WTC11 (cell line): Measurements from ENCODE around the gene CAPSL. TPM values are rescaled to one million over a fixed set of nuclear protein-coding genes. Genes with fewer than 3 reads are reported as not detected.

Source experiments
- ATAC-seq: fragments of 200-7000 bp; cut with Tn5 transposase; 2 replicates; pipeline ENCODE4 v1.10.0; 2021; ENCODE audit warnings: mild to moderate bottlenecking, moderate library complexity
- CTCF ChIA-PET: fragments of 300-600 bp; sonication (Branson Sonifier 250); formaldehyde crosslinking; loops from one replicate; lab custom pipeline; 2021; ENCODE audit warnings: antibody characterized with exemption; lab: Charles Lee
- POLR2A ChIA-PET: fragments of 350-600 bp; sonication (Branson Sonifier 250); formaldehyde crosslinking; loops from one replicate; lab custom pipeline; 2021; ENCODE audit warnings: antibody characterized with exemption; lab: Charles Lee
- DNase-seq: peaks from one replicate; pipeline ENCODE4 v3.0.0; 2021; ENCODE audit warnings: low spot score
- H3K27ac Mint-ChIP-seq: 2 replicates; pipeline ENCODE4 v1.8.0; 2021; ENCODE audit warnings: mixed read lengths
- H3K27me3 Mint-ChIP-seq: 2 replicates; pipeline ENCODE4 v1.8.0; 2021; ENCODE audit warnings: low read depth, mild to moderate bottlenecking, moderate library complexity, mixed read lengths
- H3K36me3 Mint-ChIP-seq: 2 replicates; pipeline ENCODE4 v1.8.0; 2021; ENCODE audit warnings: mixed read lengths
- H3K4me1 Mint-ChIP-seq: 2 replicates; pipeline ENCODE4 v1.8.0; 2022; ENCODE audit warnings: mixed read lengths
- H3K4me3 Mint-ChIP-seq: 2 replicates; pipeline ENCODE4 v1.8.0; 2021; ENCODE audit warnings: mild to moderate bottlenecking, moderate library complexity, mixed read lengths
- H3K9me3 Mint-ChIP-seq: 2 replicates; pipeline ENCODE4 v1.8.0; 2021; ENCODE audit warnings: mixed read lengths
- CREB1 ChIP-seq: sonication (generic); formaldehyde crosslinking; IDR thresholded peaks from 2 replicates; pipeline ENCODE4 v1.8.0; 2023; ENCODE audit warnings: mild to moderate bottlenecking, missing genetic modification reagents
- CREM ChIP-seq: sonication (generic); formaldehyde crosslinking; IDR thresholded peaks from 2 replicates; pipeline ENCODE4 v1.8.1; 2022; ENCODE audit warnings: mild to moderate bottlenecking, missing genetic modification reagents, moderate library complexity
- GRHL2 ChIP-seq: fragments of 250-450 bp; sonication (Bioruptor Pico); IDR thresholded peaks from 2 replicates; pipeline ENCODE4 v1.8.0; 2022; ENCODE audit warnings: mild to moderate bottlenecking, moderate library complexity; ENCODE audit not compliant: insufficient replicate concordance, severe bottlenecking
- IRF2 ChIP-seq: sonication (generic); formaldehyde crosslinking; IDR thresholded peaks from 2 replicates; pipeline ENCODE4 v1.8.0; 2022; ENCODE audit warnings: low read depth, missing genetic modification reagents, borderline replicate concordance
- KAT7 ChIP-seq: sonication (generic); formaldehyde crosslinking; IDR thresholded peaks from 2 replicates; pipeline ENCODE4 v1.8.1; 2023; ENCODE audit warnings: missing genetic modification reagents, mild to moderate bottlenecking, borderline replicate concordance
- NFATC4 ChIP-seq: fragments of 250-450 bp; sonication (Bioruptor Pico); IDR thresholded peaks from 2 replicates; pipeline ENCODE4 v1.9.0; 2021; ENCODE audit warnings: mild to moderate bottlenecking
- STAT6 ChIP-seq: sonication (generic); formaldehyde crosslinking; conservative IDR thresholded peaks from 2 replicates; pipeline ENCODE4 v1.8.1; 2023; ENCODE audit warnings: mild to moderate bottlenecking, low read depth, missing genetic modification reagents, moderate library complexity
- USF1 ChIP-seq: sonication (generic); formaldehyde crosslinking; IDR thresholded peaks from 2 replicates; pipeline ENCODE4 v1.8.0; 2022; ENCODE audit warnings: mild to moderate bottlenecking, missing genetic modification reagents
- ZBTB21 ChIP-seq: sonication (generic); formaldehyde crosslinking; IDR thresholded peaks from 2 replicates; pipeline ENCODE4 v1.8.1; 2023; ENCODE audit warnings: mild to moderate bottlenecking, missing genetic modification reagents, borderline replicate concordance
- ZNF532 ChIP-seq: fragments of 250-450 bp; sonication (Bioruptor Pico); IDR thresholded peaks from 2 replicates; pipeline ENCODE4 v1.9.0; 2021; ENCODE audit warnings: mild to moderate bottlenecking, borderline replicate concordance
- total RNA-seq: library from RNA; stranded (reverse); gene quantifications from 3 replicates; pipeline ENCODE4 v1.2.3, GENCODE V29; 2021
- TF ChIP-seq, protein P1 (sequence below): sonication (generic); formaldehyde crosslinking; IDR thresholded peaks from 2 replicates; pipeline ENCODE4 v1.8.0; 2022; ENCODE audit warnings: mild to moderate bottlenecking, missing genetic modification reagents
- TF ChIP-seq, protein P2 (sequence below): sonication (generic); formaldehyde crosslinking; IDR thresholded peaks from 2 replicates; pipeline ENCODE4 v1.8.1; 2023; ENCODE audit warnings: mild to moderate bottlenecking, missing genetic modification reagents, moderate library complexity
- TF ChIP-seq, protein P3 (sequence below): sonication (generic); formaldehyde crosslinking; IDR thresholded peaks from 2 replicates; pipeline ENCODE4 v1.8.1; 2022; ENCODE audit warnings: low read depth, missing genetic modification reagents, borderline replicate concordance

Gene CAPSL
- total RNA-seq, 1 experiment from 2014 or later, result not detected

DNA sequence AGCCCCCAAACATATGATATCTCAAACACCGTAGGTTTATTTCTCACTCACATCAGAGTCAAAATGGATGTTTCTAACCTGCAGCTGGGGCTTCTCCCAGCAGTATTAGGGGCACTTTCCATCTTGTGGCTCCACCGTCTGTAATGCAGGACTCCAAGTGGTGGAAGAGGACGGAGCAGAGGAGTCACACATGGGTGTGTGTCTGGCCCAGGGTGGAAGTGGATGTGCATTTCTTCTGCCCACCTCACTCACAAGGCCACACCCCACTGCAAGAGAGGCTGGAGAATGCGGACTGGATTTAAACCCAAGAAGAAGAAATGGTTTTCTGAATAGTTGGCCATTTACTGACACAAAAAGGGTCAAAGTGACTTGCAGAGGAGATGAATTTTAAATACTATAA, 67.8 kb downstream of the CAPSL start (continued):
- TF ChIP-seq, protein P1, sequence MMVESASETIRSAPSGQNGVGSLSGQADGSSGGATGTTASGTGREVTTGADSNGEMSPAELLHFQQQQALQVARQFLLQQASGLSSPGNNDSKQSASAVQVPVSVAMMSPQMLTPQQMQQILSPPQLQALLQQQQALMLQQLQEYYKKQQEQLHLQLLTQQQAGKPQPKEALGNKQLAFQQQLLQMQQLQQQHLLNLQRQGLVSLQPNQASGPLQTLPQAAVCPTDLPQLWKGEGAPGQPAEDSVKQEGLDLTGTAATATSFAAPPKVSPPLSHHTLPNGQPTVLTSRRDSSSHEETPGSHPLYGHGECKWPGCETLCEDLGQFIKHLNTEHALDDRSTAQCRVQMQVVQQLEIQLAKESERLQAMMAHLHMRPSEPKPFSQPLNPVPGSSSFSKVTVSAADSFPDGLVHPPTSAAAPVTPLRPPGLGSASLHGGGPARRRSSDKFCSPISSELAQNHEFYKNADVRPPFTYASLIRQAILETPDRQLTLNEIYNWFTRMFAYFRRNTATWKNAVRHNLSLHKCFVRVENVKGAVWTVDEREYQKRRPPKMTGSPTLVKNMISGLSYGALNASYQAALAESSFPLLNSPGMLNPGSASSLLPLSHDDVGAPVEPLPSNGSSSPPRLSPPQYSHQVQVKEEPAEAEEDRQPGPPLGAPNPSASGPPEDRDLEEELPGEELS (CRISPR knock-in tag), result no peak

GRCh38 chr5:35869685-35870277, 68.6 kb downstream of the CAPSL start:
- ATAC-seq (no peak), DNase-seq (no peak)
- Mint-ChIP-seq H3K4me1 (no peaks in the 10 kb centered on the region), H3K36me3 (peaks cover 6% of the 10 kb centered on the region; the same call in 1 of the 2 replicates), H3K4me3 (no peak overlapping the region), H3K9me3 (peaks cover 12% of the 10 kb centered on the region), H3K27ac (no peak overlapping the region), H3K27me3 (peaks cover 11% of the 10 kb centered on the region)
- TF ChIP-seq STAT6 (no peak), KAT7 (CRISPR knock-in tag) (no peak), USF1 (CRISPR knock-in tag) (no peak), ZNF532 (CRISPR knock-in tag) (no peak), ZBTB21 (CRISPR knock-in tag) (no peak), CREB1 (CRISPR knock-in tag) (no peak), NFATC4 (CRISPR knock-in tag) (no peak), IRF2 (no peak), GRHL2 (CRISPR knock-in tag) (no peak), CREM (no peak)
- TF ChIP-seq, protein P2, sequence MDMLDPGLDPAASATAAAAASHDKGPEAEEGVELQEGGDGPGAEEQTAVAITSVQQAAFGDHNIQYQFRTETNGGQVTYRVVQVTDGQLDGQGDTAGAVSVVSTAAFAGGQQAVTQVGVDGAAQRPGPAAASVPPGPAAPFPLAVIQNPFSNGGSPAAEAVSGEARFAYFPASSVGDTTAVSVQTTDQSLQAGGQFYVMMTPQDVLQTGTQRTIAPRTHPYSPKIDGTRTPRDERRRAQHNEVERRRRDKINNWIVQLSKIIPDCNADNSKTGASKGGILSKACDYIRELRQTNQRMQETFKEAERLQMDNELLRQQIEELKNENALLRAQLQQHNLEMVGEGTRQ (CRISPR knock-in tag), result no peak
- TF ChIP-seq, protein P3, sequence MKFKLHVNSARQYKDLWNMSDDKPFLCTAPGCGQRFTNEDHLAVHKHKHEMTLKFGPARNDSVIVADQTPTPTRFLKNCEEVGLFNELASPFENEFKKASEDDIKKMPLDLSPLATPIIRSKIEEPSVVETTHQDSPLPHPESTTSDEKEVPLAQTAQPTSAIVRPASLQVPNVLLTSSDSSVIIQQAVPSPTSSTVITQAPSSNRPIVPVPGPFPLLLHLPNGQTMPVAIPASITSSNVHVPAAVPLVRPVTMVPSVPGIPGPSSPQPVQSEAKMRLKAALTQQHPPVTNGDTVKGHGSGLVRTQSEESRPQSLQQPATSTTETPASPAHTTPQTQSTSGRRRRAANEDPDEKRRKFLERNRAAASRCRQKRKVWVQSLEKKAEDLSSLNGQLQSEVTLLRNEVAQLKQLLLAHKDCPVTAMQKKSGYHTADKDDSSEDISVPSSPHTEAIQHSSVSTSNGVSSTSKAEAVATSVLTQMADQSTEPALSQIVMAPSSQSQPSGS (CRISPR knock-in tag), result no peak
- CTCF ChIA-PET, result no interaction called here
- POLR2A ChIA-PET, result no interaction called here
